Measurements from ENCODE around the gene TTLL11. TPM values are rescaled to one million over a fixed set of nuclear protein-coding genes. Genes with fewer than 3 reads are reported as not detected.
"Not testable (repeated sequence)": the region's sequence is repeated elsewhere in the genome, so short reads cannot be mapped to it uniquely, and the experiment has no call there.

Gene TTLL11
- total RNA-seq, 4 donors from 2014 or later, result 7.2 to 12.1 (median 9.9) TPM

- no peak for DNase-seq (ENCODE audit: low spot score in 2 of 2)
- no peaks in the 10 kb centered on the region for H3K9me3 ChIP-seq
- peaks cover 17% of the 10 kb centered on the region for H3K27me3 ChIP-seq
- 100% methylated on average over 3 of the region's 10 CpGs for WGBS
- H3K27ac ChIP-seq, result no peak overlapping the region
- TF ChIP-seq CTCF (IDR thresholded peaks at IDR 0.05), result no peak
- TF ChIP-seq POLR2AphosphoS5 (IDR thresholded peaks at IDR 0.05), result no peak
- no peak for TF ChIP-seq POLR2A (IDR thresholded peaks at IDR 0.05)
- no peak for TF ChIP-seq EP300 (IDR thresholded peaks at IDR 0.05)
- H3K36me3 ChIP-seq, result no peaks in the 10 kb centered on the region
- no peak overlapping the region for H3K4me3 ChIP-seq
- peaks cover 3% of the 10 kb centered on the region for H3K4me1 ChIP-seq
Observed at GRCh38 chr9:122120316-122121071, 27.4 kb upstream of the TTLL11 start.

GRCh38 chr9:122119721-122120120 is 26.6 kb upstream of the TTLL11 start:
- Histone ChIP-seq H3K27ac (no peak overlapping the region), H3K4me3 (no peak overlapping the region), H3K9me3 (no peaks in the 10 kb centered on the region), H3K36me3 (no peaks in the 10 kb centered on the region), H3K4me1 (peaks cover 3% of the 10 kb centered on the region), H3K27me3 (peaks cover 14% of the 10 kb centered on the region)
- no peak for TF ChIP-seq POLR2AphosphoS5 (IDR thresholded peaks at IDR 0.05)
- TF ChIP-seq POLR2A (IDR thresholded peaks at IDR 0.05), result no peak
- TF ChIP-seq EP300 (IDR thresholded peaks at IDR 0.05), result no peak
- TF ChIP-seq CTCF (IDR thresholded peaks at IDR 0.05), result no peak
- no peak for DNase-seq (ENCODE audit: low spot score in 2 of 2)
- 89% methylated on average over 5 of the region's 5 CpGs for WGBS

- DNase-seq (ENCODE audit: low spot score in 2 of 2), result no peak
- Histone ChIP-seq H3K9me3 (no peaks in the 10 kb centered on the region), H3K4me1 (peaks cover 3% of the 10 kb centered on the region), H3K36me3 (no peaks in the 10 kb centered on the region), H3K27me3 (peaks cover 8% of the 10 kb centered on the region), H3K4me3 (no peak overlapping the region), H3K27ac (no peak overlapping the region)
- WGBS, result 88% methylated on average over 13 of the region's 13 CpGs
- no peak for TF ChIP-seq POLR2A (IDR thresholded peaks at IDR 0.05)
- TF ChIP-seq POLR2AphosphoS5 (IDR thresholded peaks at IDR 0.05), result no peak
- no peak for TF ChIP-seq CTCF (IDR thresholded peaks at IDR 0.05)
- TF ChIP-seq EP300 (IDR thresholded peaks at IDR 0.05), result no peak
Observed at GRCh38 chr9:122119166-122119521, 26.0 kb upstream of the TTLL11 start.

GRCh38 chr9:122118343-122119165 is 25.4 kb upstream of the TTLL11 start:
- TF ChIP-seq POLR2AphosphoS5 (IDR thresholded peaks at IDR 0.05), result no peak
- no peak for TF ChIP-seq EP300 (IDR thresholded peaks at IDR 0.05)
- no peak for TF ChIP-seq CTCF (IDR thresholded peaks at IDR 0.05)
- TF ChIP-seq POLR2A (IDR thresholded peaks at IDR 0.05), result no peak
- peaks cover 7% of the 10 kb centered on the region for H3K27me3 ChIP-seq
- peaks cover 3% of the 10 kb centered on the region for H3K4me1 ChIP-seq
- no peaks in the 10 kb centered on the region for H3K36me3 ChIP-seq
- no peaks in the 10 kb centered on the region for H3K9me3 ChIP-seq
- no peak for DNase-seq (ENCODE audit: low spot score in 2 of 2)
- WGBS, result 69% methylated on average over 5 of the region's 5 CpGs
- no peak overlapping the region for H3K27ac ChIP-seq
- no peak overlapping the region for H3K4me3 ChIP-seq

- H3K4me3 ChIP-seq; H3K4me1 ChIP-seq; H3K36me3 ChIP-seq; H3K27me3 ChIP-seq; H3K27ac ChIP-seq; H3K9me3 ChIP-seq; DNase-seq (ENCODE audit: low spot score in 2 of 2): not testable (repeated sequence)
- 71% methylated on average over 9 of the region's 9 CpGs for WGBS
Observed at GRCh38 chr9:122117241-122117640, 24.1 kb upstream of the TTLL11 start.

All from suprapubic skin (tissue), 4 donors.